Activated CD4-positive, alpha-beta T cell treated with anti-CD3 and anti-CD28 coated beads, Interleukin-10, Interleukin-2, amounts not matched to agents 100 ng/mL and 50 ng/mL, durations not matched to agents 16 hours and 8 hours (primary cell): Measurements from ENCODE around the gene SLC25A52.
"Not testable (repeated sequence)": the region's sequence is repeated elsewhere in the genome, so short reads cannot be mapped to it uniquely, and the experiment has no call there.

Source experiments
- DNase-seq: peaks from one replicate; pipeline ENCODE4 v3.0.0-alpha.2; 2020

The SLC25A52 gene

GRCh38 chr18:31739651-31740050, 21.0 kb downstream of the SLC25A52 start:
- no peak for DNase-seq

GRCh38 chr18:31738460-31739407, 21.9 kb downstream of the SLC25A52 start:
- DNase-seq, result no peak

GRCh38 chr18:31736630-31737029, 24.1 kb downstream of the SLC25A52 start:
- no peak for DNase-seq

- no peak for DNase-seq
Measured at GRCh38 chr18:31731628-31732027, 29.1 kb downstream of the SLC25A52 start.

- not testable (repeated sequence) for DNase-seq
Measured at GRCh38 chr18:31729196-31729595, 31.5 kb downstream of the SLC25A52 start.

- no peak for DNase-seq
Measured at GRCh38 chr18:31723990-31724711, 36.5 kb downstream of the SLC25A52 start.

GRCh38 chr18:31723639-31723989, 37.1 kb downstream of the SLC25A52 start:
- no peak for DNase-seq

- DNase-seq, result peak; percentile 83
Measured at GRCh38 chr18:31722369-31722957, 38.2 kb downstream of the SLC25A52 start.

- DNase-seq, result no peak
Measured at GRCh38 chr18:31721601-31722000, 39.1 kb downstream of the SLC25A52 start.

- DNase-seq, result no peak
Measured at GRCh38 chr18:31720867-31721266, 39.8 kb downstream of the SLC25A52 start.

GRCh38 chr18:31719363-31720006, 41.2 kb downstream of the SLC25A52 start:
- no peak for DNase-seq

- DNase-seq, result no peak
Measured at GRCh38 chr18:31718386-31718785, 42.3 kb downstream of the SLC25A52 start.

GRCh38 chr18:31716362-31716761, 44.3 kb downstream of the SLC25A52 start:
- no peak for DNase-seq

- no peak for DNase-seq
Measured at GRCh38 chr18:31711365-31712172, 49.1 kb downstream of the SLC25A52 start.

- no peak for DNase-seq
Measured at GRCh38 chr18:31710826-31711225, 49.9 kb downstream of the SLC25A52 start.
